Measurements from ENCODE around the gene MAPKAP1.

DNA sequence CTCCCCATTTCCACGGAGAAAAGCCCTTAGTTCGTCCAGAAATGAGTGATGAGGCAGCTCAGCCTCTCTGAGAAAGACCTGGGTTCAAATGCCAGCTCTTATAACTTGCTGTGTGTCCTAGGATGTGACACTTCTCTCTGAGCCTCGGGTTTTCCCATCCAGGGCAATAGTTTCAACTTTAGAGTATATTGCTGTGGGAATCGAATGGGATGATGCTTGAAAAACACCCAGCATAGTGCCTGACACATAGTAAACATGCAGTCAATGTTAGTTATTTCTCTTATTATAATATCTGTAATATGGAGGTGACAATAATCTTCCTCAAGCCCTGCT lies 430 bp upstream of the MAPKAP1 start:
- no peak for TF ChIP-seq CTCF (IDR thresholded peaks at IDR 0.05; ENCODE audit: low read depth, low read length)
- TF ChIP-seq POLR2A (IDR thresholded peaks at IDR 0.05; ENCODE audit: extremely low read depth, insufficient read length): no peak

Data from NB4 (cell line).